ENCODE data around the gene JAK2.

Gene JAK2

DNA sequence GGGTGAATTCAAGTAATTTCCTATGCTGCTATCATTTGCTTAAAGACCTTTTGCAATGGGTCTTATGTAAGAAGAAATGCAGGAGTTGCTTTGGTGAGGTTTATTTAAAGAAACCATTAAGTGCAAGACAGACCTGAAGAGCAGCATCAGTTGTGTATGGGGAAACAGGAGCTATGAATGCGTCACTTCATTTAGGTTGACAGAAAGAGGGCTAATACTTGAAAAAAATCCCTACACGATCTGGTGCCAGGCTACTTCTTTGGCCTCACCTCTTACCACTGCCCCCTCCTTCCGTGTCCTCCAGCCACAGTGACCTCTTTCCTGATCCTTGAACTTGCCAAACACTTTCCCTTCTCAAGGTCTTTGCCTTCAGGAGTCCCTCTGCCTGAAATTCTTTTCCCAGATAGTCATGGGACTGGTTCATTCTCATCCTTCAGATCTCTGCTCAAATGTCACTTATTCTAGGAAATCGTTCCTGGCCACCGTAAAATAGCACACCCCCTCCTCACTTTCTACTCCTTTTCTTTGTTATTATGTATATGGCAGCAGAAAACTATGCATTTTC, 1.4 kb upstream of the JAK2 start:
- Histone ChIP-seq H3K4me3 (ENCODE audit: low read length) (peak overlapping the region; percentile 69), H3K9me3 (ENCODE audit: control insufficient read depth, low read length) (no peaks in the 10 kb centered on the region), H3K4me1 (ENCODE audit: control insufficient read depth, insufficient read depth, low read length) (peaks cover 31% of the 10 kb centered on the region), H3K27me3 (ENCODE audit: control insufficient read depth, insufficient read depth, low read length) (no peaks in the 10 kb centered on the region), H3K36me3 (ENCODE audit: control insufficient read depth, insufficient read depth, low read length) (no peaks in the 10 kb centered on the region), H3K9ac (ENCODE audit: low read length) (peak overlapping the region; percentile 93)

- Histone ChIP-seq H3K4me1 (ENCODE audit: control insufficient read depth, insufficient read depth, low read length) (peaks cover 35% of the 10 kb centered on the region), H3K9me3 (ENCODE audit: control insufficient read depth, low read length) (no peaks in the 10 kb centered on the region), H3K9ac (ENCODE audit: low read length) (peak overlapping the region; percentile 93), H3K4me3 (ENCODE audit: low read length) (peak overlapping the region; percentile 69), H3K27me3 (ENCODE audit: control insufficient read depth, insufficient read depth, low read length) (no peaks in the 10 kb centered on the region), H3K36me3 (ENCODE audit: control insufficient read depth, insufficient read depth, low read length) (no peaks in the 10 kb centered on the region)
These were observed 876 bp upstream of the JAK2 start for GRCh38 chr9:4984171-4984620.

GRCh38 chr9:4985386-4986266, 554 bp downstream of the JAK2 start:
- peaks cover 27% of the 10 kb centered on the region for H3K4me1 ChIP-seq (ENCODE audit: control insufficient read depth, insufficient read depth, low read length)
- no peaks in the 10 kb centered on the region for H3K27me3 ChIP-seq (ENCODE audit: control insufficient read depth, insufficient read depth, low read length)
- H3K9ac ChIP-seq (ENCODE audit: low read length) = peak overlapping the region; percentile 93
- H3K9me3 ChIP-seq (ENCODE audit: control insufficient read depth, low read length) = no peaks in the 10 kb centered on the region
- H3K36me3 ChIP-seq (ENCODE audit: control insufficient read depth, insufficient read depth, low read length) = no peaks in the 10 kb centered on the region
- H3K4me3 ChIP-seq (ENCODE audit: low read length) = peak overlapping the region; percentile 39

DNA sequence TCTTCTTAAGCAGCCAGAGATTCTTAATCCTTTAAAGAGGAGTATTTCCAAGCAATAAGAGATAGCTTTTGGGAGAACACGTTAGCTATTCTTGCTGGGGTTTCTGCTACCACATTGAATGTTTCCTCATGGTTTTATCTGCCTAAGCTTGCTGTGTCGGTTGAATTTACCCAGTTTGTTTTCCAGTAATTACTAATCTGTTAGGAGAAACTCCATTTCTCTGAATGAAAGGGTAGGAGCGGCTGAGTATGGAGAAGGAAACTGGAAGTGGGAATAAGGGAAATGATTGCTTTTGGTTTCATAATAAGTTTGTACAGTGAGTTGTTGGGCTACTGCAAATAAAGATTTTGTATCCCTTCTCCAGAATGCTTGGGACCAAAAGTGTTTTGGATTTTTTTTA, 1.2 kb downstream of the JAK2 start:
- peak overlapping the region; percentile 39 for H3K4me3 ChIP-seq (ENCODE audit: low read length)
- H3K27me3 ChIP-seq (ENCODE audit: control insufficient read depth, insufficient read depth, low read length) = no peaks in the 10 kb centered on the region
- H3K9me3 ChIP-seq (ENCODE audit: control insufficient read depth, low read length) = no peaks in the 10 kb centered on the region
- no peaks in the 10 kb centered on the region for H3K36me3 ChIP-seq (ENCODE audit: control insufficient read depth, insufficient read depth, low read length)
- peak overlapping the region; percentile 93 for H3K9ac ChIP-seq (ENCODE audit: low read length)
- peaks cover 26% of the 10 kb centered on the region for H3K4me1 ChIP-seq (ENCODE audit: control insufficient read depth, insufficient read depth, low read length)

- Histone ChIP-seq H3K9me3 (ENCODE audit: control insufficient read depth, low read length) (no peaks in the 10 kb centered on the region), H3K4me1 (ENCODE audit: control insufficient read depth, insufficient read depth, low read length) (peaks cover 26% of the 10 kb centered on the region), H3K36me3 (ENCODE audit: control insufficient read depth, insufficient read depth, low read length) (no peaks in the 10 kb centered on the region), H3K27me3 (ENCODE audit: control insufficient read depth, insufficient read depth, low read length) (no peaks in the 10 kb centered on the region), H3K4me3 (ENCODE audit: low read length) (no peak overlapping the region), H3K9ac (ENCODE audit: low read length) (no peak overlapping the region)
These were observed 1.7 kb downstream of the JAK2 start for GRCh38 chr9:4986783-4987182.

DNA sequence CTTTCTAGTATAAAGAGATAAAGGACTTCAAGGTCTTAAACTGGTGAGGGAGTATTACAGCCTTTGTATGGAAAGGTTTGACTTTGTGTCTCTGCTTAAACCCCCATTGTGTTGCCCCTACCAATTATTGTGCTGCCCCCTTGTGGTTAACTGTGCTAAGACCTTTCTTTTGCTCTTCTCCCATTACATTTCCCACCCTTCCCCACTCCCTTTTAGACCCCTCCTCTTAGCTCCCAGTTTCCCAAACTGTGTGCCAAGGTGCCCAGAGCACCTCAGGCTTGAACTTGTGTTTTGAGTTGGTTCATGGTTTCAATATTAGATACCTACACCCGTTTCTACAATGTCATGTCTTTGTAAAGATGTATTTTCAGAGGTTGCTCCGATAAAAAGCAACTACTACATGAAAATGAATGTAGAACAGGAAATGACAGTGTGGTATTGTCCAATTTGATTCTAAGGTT, 2.9 kb downstream of the JAK2 start:
- no peak overlapping the region for H3K4me3 ChIP-seq (ENCODE audit: low read length)
- H3K36me3 ChIP-seq (ENCODE audit: control insufficient read depth, insufficient read depth, low read length) = peaks cover 5% of the 10 kb centered on the region
- peaks cover 27% of the 10 kb centered on the region for H3K4me1 ChIP-seq (ENCODE audit: control insufficient read depth, insufficient read depth, low read length)
- H3K9ac ChIP-seq (ENCODE audit: low read length) = peak overlapping the region; percentile 10
- H3K9me3 ChIP-seq (ENCODE audit: control insufficient read depth, low read length) = peaks cover 2% of the 10 kb centered on the region
- no peaks in the 10 kb centered on the region for H3K27me3 ChIP-seq (ENCODE audit: control insufficient read depth, insufficient read depth, low read length)

- H3K4me1 ChIP-seq (ENCODE audit: control insufficient read depth, insufficient read depth, low read length) = peaks cover 34% of the 10 kb centered on the region
- no peaks in the 10 kb centered on the region for H3K27me3 ChIP-seq (ENCODE audit: control insufficient read depth, insufficient read depth, low read length)
- H3K4me3 ChIP-seq (ENCODE audit: low read length) = no peak overlapping the region
- peaks cover 5% of the 10 kb centered on the region for H3K36me3 ChIP-seq (ENCODE audit: control insufficient read depth, insufficient read depth, low read length)
- H3K9me3 ChIP-seq (ENCODE audit: control insufficient read depth, low read length) = peaks cover 5% of the 10 kb centered on the region
- H3K9ac ChIP-seq (ENCODE audit: low read length) = no peak overlapping the region
These were observed 7.8 kb downstream of the JAK2 start for GRCh38 chr9:4992872-4993271.

- Histone ChIP-seq H3K4me1 (ENCODE audit: control insufficient read depth, insufficient read depth, low read length) (peaks cover 19% of the 10 kb centered on the region), H3K4me3 (ENCODE audit: low read length) (no peak overlapping the region), H3K27me3 (ENCODE audit: control insufficient read depth, insufficient read depth, low read length) (no peaks in the 10 kb centered on the region), H3K9me3 (ENCODE audit: control insufficient read depth, low read length) (peaks cover 5% of the 10 kb centered on the region), H3K9ac (ENCODE audit: low read length) (no peak overlapping the region), H3K36me3 (ENCODE audit: control insufficient read depth, insufficient read depth, low read length) (peaks cover 5% of the 10 kb centered on the region)
These were observed 9.3 kb downstream of the JAK2 start for GRCh38 chr9:4994166-4994890.

DNA sequence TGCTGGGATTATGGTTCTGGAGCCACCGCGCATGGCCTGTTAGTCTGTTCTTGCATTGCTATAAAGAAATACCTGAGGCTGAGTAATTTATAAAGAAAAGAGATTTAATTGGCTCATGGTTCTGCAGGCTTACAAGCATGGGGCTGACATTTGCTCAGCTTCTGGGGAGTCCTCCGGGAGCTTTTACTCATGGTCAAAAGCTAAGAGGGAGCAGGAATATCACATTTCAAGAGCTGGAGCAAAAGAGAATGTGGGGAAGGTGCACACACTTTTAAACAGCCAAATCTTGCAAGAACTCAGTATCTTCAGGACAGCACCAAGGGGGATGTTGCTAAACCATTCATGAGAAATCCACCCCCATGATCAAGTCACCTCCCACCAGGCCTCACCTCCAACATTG, 12.1 kb downstream of the JAK2 start:
- Histone ChIP-seq H3K36me3 (ENCODE audit: control insufficient read depth, insufficient read depth, low read length) (peaks cover 4% of the 10 kb centered on the region), H3K4me1 (ENCODE audit: control insufficient read depth, insufficient read depth, low read length) (peaks cover 16% of the 10 kb centered on the region), H3K27me3 (ENCODE audit: control insufficient read depth, insufficient read depth, low read length) (no peaks in the 10 kb centered on the region), H3K4me3 (ENCODE audit: low read length) (no peak overlapping the region), H3K9ac (ENCODE audit: low read length) (no peak overlapping the region), H3K9me3 (ENCODE audit: control insufficient read depth, low read length) (peaks cover 5% of the 10 kb centered on the region)

DNA sequence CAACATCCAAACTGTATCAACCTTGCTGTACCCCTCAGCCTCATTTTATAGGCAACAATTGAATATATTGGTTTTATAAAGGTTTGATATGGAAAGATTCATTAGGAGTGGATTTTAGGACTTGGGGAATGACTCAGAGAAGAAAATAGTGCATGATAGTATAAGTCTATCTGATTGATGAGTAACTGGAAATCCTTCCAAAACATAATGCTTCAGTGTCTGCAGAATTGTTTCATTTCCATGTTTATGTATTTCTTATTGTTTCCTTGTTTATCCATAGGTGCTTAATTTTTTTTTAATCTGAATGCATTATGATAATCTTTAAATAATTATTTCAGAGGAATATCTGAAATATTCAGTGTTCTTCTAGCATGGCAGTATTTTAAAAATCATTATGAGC, 12.6 kb downstream of the JAK2 start:
- peaks cover 16% of the 10 kb centered on the region for H3K4me1 ChIP-seq (ENCODE audit: control insufficient read depth, insufficient read depth, low read length)
- no peaks in the 10 kb centered on the region for H3K36me3 ChIP-seq (ENCODE audit: control insufficient read depth, insufficient read depth, low read length)
- H3K9me3 ChIP-seq (ENCODE audit: control insufficient read depth, low read length) = peaks cover 5% of the 10 kb centered on the region
- no peak overlapping the region for H3K4me3 ChIP-seq (ENCODE audit: low read length)
- no peak overlapping the region for H3K9ac ChIP-seq (ENCODE audit: low read length)
- no peaks in the 10 kb centered on the region for H3K27me3 ChIP-seq (ENCODE audit: control insufficient read depth, insufficient read depth, low read length)

DNA sequence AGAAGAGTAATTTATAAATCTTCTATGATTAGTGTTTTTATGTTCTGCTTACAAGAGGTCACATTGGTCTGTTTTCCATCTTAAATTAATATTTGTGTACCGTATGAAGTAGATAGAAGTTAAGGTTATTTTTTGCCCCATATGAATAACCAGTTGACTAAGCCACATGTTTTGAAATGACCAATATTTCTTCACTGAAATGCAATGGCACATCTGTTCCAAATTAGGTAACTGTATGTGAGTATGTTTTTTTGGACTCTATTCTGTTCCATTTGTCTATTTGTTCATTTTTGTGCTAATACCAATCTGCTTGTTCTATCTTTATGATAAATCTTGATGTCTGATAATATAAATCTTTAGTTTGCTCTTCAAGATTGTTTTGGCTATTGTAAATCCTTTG, 17.7 kb downstream of the JAK2 start:
- Histone ChIP-seq H3K4me3 (ENCODE audit: low read length) (no peak overlapping the region), H3K9me3 (ENCODE audit: control insufficient read depth, low read length) (no peaks in the 10 kb centered on the region), H3K36me3 (ENCODE audit: control insufficient read depth, insufficient read depth, low read length) (no peaks in the 10 kb centered on the region), H3K27me3 (ENCODE audit: control insufficient read depth, insufficient read depth, low read length) (no peaks in the 10 kb centered on the region), H3K9ac (ENCODE audit: low read length) (no peak overlapping the region), H3K4me1 (ENCODE audit: control insufficient read depth, insufficient read depth, low read length) (no peaks in the 10 kb centered on the region)

DNA sequence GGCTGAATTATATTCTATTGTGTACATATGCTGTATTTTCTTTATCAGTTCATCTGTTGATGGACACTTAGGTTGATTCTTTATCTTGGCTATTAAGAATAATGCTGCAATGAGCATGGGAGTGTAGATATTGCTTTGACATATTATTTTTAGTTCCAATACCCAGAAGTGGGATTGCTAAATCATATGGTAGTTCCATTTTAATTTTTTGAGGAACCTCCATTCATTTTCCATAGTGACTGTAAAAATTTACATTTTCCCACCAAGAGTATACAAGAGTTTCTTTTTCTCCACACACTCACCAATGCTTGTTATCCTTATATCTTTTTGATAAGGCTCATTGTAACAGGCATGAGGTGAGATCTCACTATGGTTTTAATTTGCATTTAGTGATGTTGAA, 19.4 kb downstream of the JAK2 start:
- Histone ChIP-seq H3K4me3 (ENCODE audit: low read length) (no peak overlapping the region), H3K36me3 (ENCODE audit: control insufficient read depth, insufficient read depth, low read length) (no peaks in the 10 kb centered on the region), H3K4me1 (ENCODE audit: control insufficient read depth, insufficient read depth, low read length) (no peaks in the 10 kb centered on the region), H3K9me3 (ENCODE audit: control insufficient read depth, low read length) (no peaks in the 10 kb centered on the region), H3K9ac (ENCODE audit: low read length) (no peak overlapping the region), H3K27me3 (ENCODE audit: control insufficient read depth, insufficient read depth, low read length) (no peaks in the 10 kb centered on the region)

Data from mucosa of stomach (tissue), 1 donor.